K562 (cell line): ENCODE results near the gene FARSB. TPM values are rescaled to one million over a fixed set of nuclear protein-coding genes. Genes with fewer than 3 reads are reported as not detected.

Experiments
- ATAC-seq: fragments of 200-7000 bp; cut with Tn5 transposase; 3 replicates; pipeline ENCODE4 v1.9.1; 2020; ENCODE audit warnings: moderate library complexity
- BruUV-seq: library from RNA; stranded (reverse); fragments of 400-500 nt; replicated peaks from 2 replicates; lab custom pipeline; 2021; lab: Mats Ljungman, UMichigan
- CTCF ChIA-PET: fragments of 300-600 bp; formaldehyde crosslinking; extraction: SDS; loops from one replicate; lab custom pipeline; 2021; ENCODE audit warnings: low intra/inter-chr PET ratio; lab: Yijun Ruan, JAX
- POLR2A ChIA-PET: fragments of 300-600, 350-650 bp; sonication (Branson Sonifier 250); formaldehyde crosslinking; extraction: SDS; loops from one replicate; lab custom pipeline; 2021; ENCODE audit warnings: antibody characterized with exemption, inconsistent platforms; lab: Yijun Ruan, JAX
- DNase-seq, 4 experiments: peaks; one replicate each; pipeline versions ENCODE4 v3.0.0 to v3.0.0-alpha.2; 2011 to 2018; ENCODE audit warnings: low spot score in 3 of 4, mixed read lengths in 3 of 4; ENCODE audit errors: extremely low read depth in 1 of 4
- FAIRE-seq: peaks from 2 replicates; lab custom pipeline; 2011; peaks lifted over from hg19 to GRCh38; lab: Jason Lieb, UNC
- H2AFZ ChIP-seq: 2 replicates; pipeline ENCODE4 v1.6.0; 2011; ENCODE audit warnings: low read depth, low read length, control low read depth, inconsistent platforms
- H3K27ac ChIP-seq: fragments of 200-600 bp; 3 replicates; pipeline ENCODE4 v1.8.0; 2011; ENCODE audit warnings: low read depth, mild to moderate bottlenecking, control low read depth, inconsistent platforms, low read length, moderate library complexity, mixed read lengths; ENCODE audit errors: extremely low read depth
- H3K27me3 ChIP-seq, 2 experiments: fragments of 300-600 bp in 1 of 2; 2 replicates in 1 of 2; 3 replicates in 1 of 2; pipeline versions ENCODE4 v1.6.0 to v1.8.0; 2011; ENCODE audit warnings: inconsistent platforms in 2 of 2, low read length in 2 of 2, mild to moderate bottlenecking in 1 of 2, mixed read lengths in 1 of 2, moderate library complexity in 1 of 2; ENCODE audit not compliant: control insufficient read depth in 2 of 2, insufficient read depth in 2 of 2
- H3K36me3 ChIP-seq: fragments of 300-600 bp; 3 replicates; pipeline ENCODE4 v1.8.0; 2011; ENCODE audit warnings: mild to moderate bottlenecking, low read length, inconsistent platforms; ENCODE audit not compliant: control insufficient read depth, insufficient read depth
- H3K4me1 ChIP-seq, 2 experiments: fragments of 200-600 bp in 1 of 2; replicated peaks in 1 of 2; 2 replicates in 1 of 2; 3 replicates in 1 of 2; pipeline versions ENCODE4 v1.5.1 to v1.8.0; 2011; ENCODE audit warnings: inconsistent platforms in 2 of 2, low read length in 2 of 2, mild to moderate bottlenecking in 1 of 2, mixed read lengths in 1 of 2, moderate library complexity in 1 of 2; ENCODE audit not compliant: control insufficient read depth in 2 of 2, insufficient read depth in 2 of 2
- H3K4me2 ChIP-seq: 2 replicates; pipeline ENCODE4 v1.6.1; 2011; ENCODE audit warnings: low read length, control low read depth, inconsistent platforms, mixed read lengths; ENCODE audit not compliant: insufficient read depth
- H3K4me3 ChIP-seq: fragments of 200-600 bp; sonication (generic), shearing (Covaris generic); 2 replicates; pipeline ENCODE4 v1.5.1; 2016; ENCODE audit warnings: control low read depth, inconsistent platforms
- H3K79me2 ChIP-seq: fragments of 200-600 bp; 3 replicates; pipeline ENCODE4 v1.8.0; 2011; ENCODE audit warnings: low read length, inconsistent platforms; ENCODE audit not compliant: control insufficient read depth, insufficient read depth
- H3K9ac ChIP-seq, 2 experiments: 2 replicates each; pipeline versions ENCODE4 v1.6.0 to v1.6.1; 2011; ENCODE audit warnings: low read depth in 2 of 2, low read length in 2 of 2, control low read depth in 1 of 2, inconsistent platforms in 1 of 2, mild to moderate bottlenecking in 1 of 2, mixed read lengths in 1 of 2; ENCODE audit not compliant: insufficient read depth in 1 of 2
- H3K9me1 ChIP-seq: one replicate; pipeline ENCODE4 v1.6.0; 2011; ENCODE audit warnings: inconsistent platforms, mild to moderate bottlenecking, low read length, moderate library complexity; ENCODE audit not compliant: control insufficient read depth, insufficient read depth
- H3K9me3 ChIP-seq: replicated peaks from 2 replicates; pipeline ENCODE4 v1.5.1; 2011; ENCODE audit warnings: low read depth, low read length, inconsistent platforms; ENCODE audit not compliant: control insufficient read depth, insufficient read depth
- H4K20me1 ChIP-seq: replicated peaks from 2 replicates; pipeline ENCODE4 v1.6.1; 2011; ENCODE audit warnings: low read length, inconsistent platforms, mixed read lengths; ENCODE audit not compliant: control insufficient read depth, insufficient read depth
- CTCF ChIP-seq, 3 experiments: IDR thresholded peaks in 2 of 3; conservative IDR thresholded peaks in 1 of 3; 2 replicates each; pipeline ENCODE4 v1.5.1; 2011 to 2012; ENCODE audit warnings: low read length in 3 of 3, mild to moderate bottlenecking in 3 of 3, control low read depth in 2 of 3, improper control_type of control experiment in 1 of 3, inconsistent platforms in 1 of 3, low read depth in 1 of 3, mixed read lengths in 1 of 3, moderate library complexity in 1 of 3; ENCODE audit not compliant: insufficient read depth in 2 of 3
- RAD21 ChIP-seq, 2 experiments: fragments of 250-450 bp in 1 of 2; fragments of 450-650 bp in 1 of 2; sonication (Bioruptor Pico) in 1 of 2; formaldehyde crosslinking in 1 of 2; IDR thresholded peaks in 1 of 2; conservative IDR thresholded peaks in 1 of 2; 2 replicates each; pipeline versions ENCODE4 v1.4.0 to v1.8.0; 2020 to 2022; ENCODE audit warnings: mild to moderate bottlenecking in 2 of 2, moderate library complexity in 1 of 2
- RBM25 ChIP-seq: fragments of 200-400 bp; formaldehyde crosslinking; IDR thresholded peaks from 2 replicates; pipeline ENCODE4 v1.6.1; 2018; ENCODE audit warnings: low read length, low read depth, moderate library complexity; ENCODE audit not compliant: severe bottlenecking
- ZZZ3 ChIP-seq: fragments of 450-650 bp; IDR thresholded peaks from 2 replicates; pipeline ENCODE4 v1.6.1; 2016; ENCODE audit warnings: antibody characterized with exemption, mild to moderate bottlenecking, moderate library complexity
- WGBS: fragments of 100-300 bp; shearing (Covaris generic); methylation state at CpG from one replicate; pipeline ENCODE4 v1.1.6; 2016; ENCODE audit warnings: low coverage, mixed read lengths; ENCODE audit not compliant: insufficient coverage; ENCODE audit errors: missing lambda C conversion rate; 5-methylcytosine and 5-hydroxymethylcytosine counted together
- in situ Hi-C: fragments of 300-500 bp; cut with MboI; formaldehyde crosslinking; loops from 4 replicates; pipeline ENCODE4 v1.15.0; 2018; ENCODE audit warnings: inconsistent platforms, mixed read lengths
- intact Hi-C: fragments of 100-400 bp; cut with micrococcal nuclease; formaldehyde crosslinking; loops from 2 replicates; pipeline ENCODE4 v1.14.2; 2022
- polyA plus RNA-seq, 8 experiments: library from polyadenylated mRNA; depleted of rRNA in 4 of 8; stranded (reverse) in 5 of 8; unstranded in 3 of 8; fragments of >200 nt; fragmentation: Nextera tagmentation in 2 of 8; fragmentation: Illumina TruSeq in 1 of 8; extraction: Ambion mirVana in 2 of 8; extraction: Trizol in 1 of 8; gene quantifications; 2 replicates each; pipeline versions ENCODE4 v1.2.1 to v1.2.3, GENCODE V29; 2011 to 2014; ENCODE audit warnings: inconsistent platforms in 1 of 8, missing spikeins in 1 of 8
- total RNA-seq, 7 experiments: library from RNA; depleted of rRNA in 6 of 7; stranded (reverse); fragments of >200 nt in 6 of 7; fragmentation: Illumina TruSeq in 2 of 7; extraction: Trizol in 2 of 7; gene quantifications; 2 replicates each; pipeline versions ENCODE4 v1.2.1 to v1.2.3, GENCODE V29; 2011 to 2021; ENCODE audit warnings: low replicate concordance in 1 of 7

FARSB gene
- total and polyA plus RNA-seq, 9 of the 15 experiments (the other 6 are each of a cell fraction or from before 2014, with no cell fraction given): 26.6 to 171 (median 55.7) TPM

GRCh38 chr2:222693837-222694236 is 37.9 kb upstream of the FARSB start:
- no peak for FAIRE-seq

More at GRCh38 chr2:222693837-222694236, 37.9 kb upstream of the FARSB start:
- H3K36me3 ChIP-seq: no peaks in the 10 kb centered on the region
- no TSS peak for BruUV-seq
- TF ChIP-seq RBM25 (peak; percentile 74), CTCF (IDR thresholded peaks at IDR 0.05 in 2 of 3, conservative IDR thresholded peaks at IDR 0.05 in 1 of 3; ENCODE audit: insufficient read depth in 2 of 3, low read depth in 1 of 3, low read length in 3 of 3) (peak in 2 of 3 experiments; percentile 27 to 43; a peak in 3 of 6 replicates), RAD21 (CRISPR knock-in tag; conservative IDR thresholded peaks at IDR 0.05 in 1 of 2, IDR thresholded peaks at IDR 0.05 in 1 of 2) (peak in 1 of 2 experiments; percentile 51; a peak in 2 of 4 replicates), ZZZ3 (no peak)
- H3K9me1 ChIP-seq: no peaks in the 10 kb centered on the region
- ATAC-seq: peak; percentile 83
- in situ Hi-C loops: loop anchor here (10.0 kb wide), 1 partner anchor 231 kb away; no protein-coding TSS in a partner anchor
- CTCF ChIA-PET: interaction anchor here (0.6 to 1.7 kb wide), 3 partner anchors 82 to 262 kb away, joined by 3 to 6 read pairs (median 4); no protein-coding TSS in a partner anchor
- no peaks in the 10 kb centered on the region for H3K27me3 ChIP-seq
- intact Hi-C loops: loop anchor here (5.0 kb wide), 2 partner anchors 278 to 408 kb away; no protein-coding TSS in a partner anchor
- H3K4me3 ChIP-seq: no peak overlapping the region
- H3K4me2 ChIP-seq: no peak overlapping the region
- WGBS: 9% methylated on average over 1 of the region's 1 CpG
- no peaks in the 10 kb centered on the region for H4K20me1 ChIP-seq
- H3K9me3 ChIP-seq: no peaks in the 10 kb centered on the region
- H3K79me2 ChIP-seq: no peaks in the 10 kb centered on the region
- H3K27ac ChIP-seq: no peak overlapping the region
- H3K4me1 ChIP-seq: peaks cover 0 to 4% of the 10 kb centered on the region in 2 experiments; a peak in 1 of 5 replicates
- no peak overlapping the region for H2AFZ ChIP-seq
- POLR2A ChIA-PET: no interaction called here
- DNase-seq: peak in 1 of 4 experiments; percentile 27
- no peak overlapping the region for H3K9ac ChIP-seq
